OCI-LY1 (cell line): ENCODE data around the gene CCDC141.

Experiments used
- CTCF ChIP-seq: fragments of 200-600 bp; sonication (generic), shearing (Covaris generic); IDR thresholded peaks from 2 replicates; pipeline ENCODE4 v1.5.1; 2017; ENCODE audit warnings: mild to moderate bottlenecking, antibody characterized with exemption, low read length, moderate library complexity, mixed read lengths
- EZH2 ChIP-seq: fragments of 200-600 bp; sonication (generic), shearing (Covaris generic); IDR thresholded peaks from 2 replicates; pipeline ENCODE4 v1.8.0; 2017; ENCODE audit warnings: borderline replicate concordance, mixed run types, mild to moderate bottlenecking, antibody characterized with exemption, low read length, moderate library complexity, mixed read lengths

- TF ChIP-seq CTCF: no peak
- no peak for TF ChIP-seq EZH2
Observed at GRCh38 chr2:178947006-178947405, 102.9 kb downstream of the CCDC141 start.
